GM10266 (cell line): ENCODE results near the gene HADH.
A peak's percentile ranks its signal among the peaks of the same experiment; 100 is the strongest.
"Not testable (repeated sequence)": the region's sequence is repeated elsewhere in the genome, so short reads cannot be mapped to it uniquely, and the experiment has no call there.

ENCODE experiments used
- DNase-seq: peaks from one replicate; pipeline ENCODE4 v3.0.0; 2012; ENCODE audit errors: extremely low spot score
- CTCF ChIP-seq: IDR thresholded peaks from 2 replicates; pipeline ENCODE4 v1.5.1; 2012; ENCODE audit warnings: mild to moderate bottlenecking, low read depth; ENCODE audit not compliant: control insufficient read depth, insufficient read depth; ENCODE audit errors: missing control alignments

The HADH gene

GRCh38 chr4:107989537-107990386 is at the start of gene HADH:
Gene HADH, plus strand, starts transcription at chr4:107989889. Its CDS starts 44 bp downstream, at chr4:107989933.
- TF ChIP-seq CTCF = no peak
- DNase-seq = peak; percentile 93

GRCh38 chr4:107945809-107946208 is 43.9 kb upstream of the HADH start:
- no peak for DNase-seq
- no peak for TF ChIP-seq CTCF

- no peak for DNase-seq
- TF ChIP-seq CTCF = no peak
Observed at GRCh38 chr4:107950746-107951540, 38.7 kb upstream of the HADH start.

- no peak for DNase-seq
- TF ChIP-seq CTCF = no peak
Observed at GRCh38 chr4:107951551-107951950, 38.1 kb upstream of the HADH start.

- no peak for DNase-seq
- TF ChIP-seq CTCF = no peak
Observed at GRCh38 chr4:107956011-107956410, 33.7 kb upstream of the HADH start.

GRCh38 chr4:107966903-107967302 is 22.8 kb upstream of the HADH start:
- no peak for DNase-seq
- no peak for TF ChIP-seq CTCF

GRCh38 chr4:107967519-107967918 is 22.2 kb upstream of the HADH start:
- DNase-seq = not testable (repeated sequence)

- DNase-seq = not testable (repeated sequence)
Observed at GRCh38 chr4:107967921-107968320, 21.8 kb upstream of the HADH start.
